ENCODE measurements around the gene MAPKBP1.

Gene MAPKBP1

GRCh38 chr15:41848631-41849030 lies 74.3 kb downstream of the MAPKBP1 start:
- DNase-seq (ENCODE audit: low spot score), result no peak

DNA sequence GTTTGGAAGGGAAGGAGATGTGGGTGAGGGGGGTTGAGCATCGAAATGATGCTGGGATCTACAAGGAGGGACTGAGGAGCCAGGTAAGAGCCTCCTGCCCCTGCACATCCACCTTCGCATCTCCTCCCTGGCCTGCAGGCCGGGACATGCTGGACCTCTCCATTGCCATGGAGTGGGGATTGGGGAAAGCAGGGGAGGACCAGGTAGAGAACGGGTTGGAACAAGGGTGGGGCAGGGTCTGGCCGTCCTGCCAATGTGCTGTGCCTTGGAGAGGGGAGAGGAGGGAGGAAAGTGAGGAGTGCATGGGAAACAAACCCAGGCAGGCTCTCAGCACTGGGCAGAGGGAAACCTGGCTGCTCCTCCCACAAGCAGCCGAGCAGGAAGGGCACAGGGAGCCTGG lies 74.9 kb downstream of the MAPKBP1 start:
- DNase-seq (ENCODE audit: low spot score), result no peak

DNA sequence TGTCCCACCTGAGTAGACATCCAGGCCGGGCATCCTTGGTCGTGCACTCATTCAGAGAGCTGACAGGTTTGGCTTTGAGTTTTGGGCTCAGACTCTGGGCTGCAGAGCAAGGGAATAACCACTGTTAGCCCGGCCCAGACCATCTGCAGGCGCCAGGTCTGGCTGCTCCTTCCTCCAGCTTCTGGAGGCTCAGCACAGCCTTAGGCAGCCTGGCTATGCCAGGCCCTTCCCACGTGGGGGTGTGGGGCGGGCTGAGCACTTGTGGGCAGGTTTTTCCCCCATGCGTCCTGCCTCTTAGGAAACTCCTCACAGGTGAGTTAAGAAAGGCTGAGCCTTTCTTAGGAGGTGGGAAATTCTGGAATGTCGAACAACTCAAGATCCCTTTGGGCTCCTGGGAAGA lies 75.6 kb downstream of the MAPKBP1 start:
- no peak for DNase-seq (ENCODE audit: low spot score)

GRCh38 chr15:41850482-41851166 lies 76.3 kb downstream of the MAPKBP1 start:
- no peak for DNase-seq (ENCODE audit: low spot score)

GRCh38 chr15:41851167-41851523 lies 76.9 kb downstream of the MAPKBP1 start:
- DNase-seq (ENCODE audit: low spot score), result no peak

GRCh38 chr15:41851755-41852370 lies 77.6 kb downstream of the MAPKBP1 start:
- DNase-seq (ENCODE audit: low spot score), result no peak

DNA sequence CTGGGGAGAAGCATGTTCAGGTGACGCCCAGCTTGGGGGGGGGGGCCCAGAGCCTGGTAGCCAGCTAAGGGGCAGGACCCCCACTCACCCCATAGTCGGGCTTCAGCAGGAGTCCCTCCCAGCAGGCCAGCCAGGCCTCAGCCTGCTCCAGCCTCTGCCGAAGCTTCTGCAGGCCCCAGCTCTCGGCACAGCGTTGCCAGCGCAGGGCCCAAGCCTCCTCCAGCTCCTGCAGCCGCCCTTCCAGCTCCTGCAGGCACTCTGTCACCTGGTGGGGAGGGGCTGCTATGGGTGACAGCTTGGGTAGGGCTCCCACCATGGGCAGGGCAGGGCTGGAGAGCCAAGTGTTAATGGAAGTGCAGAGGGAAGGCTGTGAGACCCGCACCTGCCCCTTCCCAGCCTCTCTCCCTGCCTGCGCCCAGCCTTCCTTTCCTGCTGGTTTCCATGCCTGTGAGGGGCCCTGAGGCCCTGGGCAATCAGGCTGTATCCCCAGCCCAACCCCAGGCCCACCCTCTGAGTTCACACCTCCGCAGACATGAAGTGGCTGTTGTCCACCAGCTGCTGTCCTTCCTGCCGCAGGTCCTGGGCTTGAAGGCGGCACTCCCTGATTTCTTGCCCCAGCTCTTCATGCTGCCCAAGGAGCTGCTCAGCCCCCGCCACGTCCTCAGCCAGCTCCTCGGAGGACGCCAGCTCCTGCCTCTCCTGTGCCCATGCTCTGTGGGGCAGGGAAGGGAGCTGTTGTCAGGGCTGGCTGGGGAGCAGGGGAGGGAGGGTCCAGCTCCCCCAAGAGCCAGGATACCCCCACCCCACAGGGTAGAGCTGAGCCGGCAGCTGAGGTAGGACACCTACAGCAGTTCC lies 78.7 kb downstream of the MAPKBP1 start:
- no peak for DNase-seq (ENCODE audit: low spot score)

GRCh38 chr15:41853831-41854230 lies 79.5 kb downstream of the MAPKBP1 start:
- DNase-seq (ENCODE audit: low spot score), result no peak

GRCh38 chr15:41854443-41854842 lies 80.2 kb downstream of the MAPKBP1 start:
- no peak for DNase-seq (ENCODE audit: low spot score)

DNA sequence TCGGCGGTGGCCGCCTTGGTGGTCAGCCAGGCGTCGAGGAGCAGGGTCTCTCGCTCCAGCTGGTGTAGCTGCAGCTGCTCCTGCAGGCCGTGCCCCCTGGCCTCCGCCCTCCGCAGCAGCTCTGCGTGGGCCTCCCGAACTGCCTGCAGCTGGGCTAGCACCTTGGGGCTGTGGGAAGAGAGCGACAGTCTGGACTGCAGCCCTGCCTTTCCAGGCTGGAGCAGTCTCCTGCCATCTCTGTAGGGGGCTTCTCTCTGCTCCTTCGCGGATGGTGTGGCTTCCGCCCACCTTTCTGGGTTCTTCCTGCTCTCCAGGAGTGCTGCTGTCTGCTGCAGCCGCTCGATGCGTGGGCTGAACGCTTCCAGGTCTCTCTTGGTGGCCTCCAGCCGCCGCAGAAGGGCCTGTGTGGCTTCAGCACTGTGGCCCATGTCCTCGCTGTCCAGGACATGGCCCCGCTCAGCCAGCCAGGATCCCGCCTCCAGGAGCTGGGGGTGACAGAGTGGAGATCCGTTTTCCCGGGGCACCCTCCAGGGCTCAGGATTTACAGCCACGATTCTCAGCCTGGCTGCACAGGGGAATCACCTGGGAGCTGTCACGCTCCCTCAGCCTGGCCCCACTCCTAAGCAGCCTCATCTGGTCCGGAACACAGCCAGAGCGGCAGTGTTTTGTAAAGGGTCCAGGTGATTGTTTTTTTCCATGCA lies 81.1 kb downstream of the MAPKBP1 start:
- DNase-seq (ENCODE audit: low spot score), result no peak

DNA sequence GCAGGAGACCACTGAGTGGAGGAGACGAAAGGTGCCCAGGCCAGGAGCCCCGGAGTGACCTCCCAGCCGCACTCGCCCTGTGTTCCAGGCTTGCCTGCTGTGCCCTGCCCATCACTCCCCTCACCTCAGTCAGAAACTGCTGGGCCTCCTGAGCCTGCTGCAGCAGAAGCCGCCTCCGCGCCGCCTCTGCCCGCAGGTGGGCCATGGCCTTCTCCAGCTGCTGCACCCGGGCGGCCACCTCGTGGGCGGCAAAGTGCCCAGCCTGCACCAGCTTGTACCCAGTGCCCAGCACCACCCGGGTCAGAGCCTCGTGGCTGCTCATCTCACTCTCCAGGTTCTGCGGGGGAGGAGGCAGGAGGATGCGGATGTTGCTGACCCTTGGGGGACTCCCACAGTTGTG lies 82.0 kb downstream of the MAPKBP1 start:
- DNase-seq (ENCODE audit: low spot score), result no peak

DNA sequence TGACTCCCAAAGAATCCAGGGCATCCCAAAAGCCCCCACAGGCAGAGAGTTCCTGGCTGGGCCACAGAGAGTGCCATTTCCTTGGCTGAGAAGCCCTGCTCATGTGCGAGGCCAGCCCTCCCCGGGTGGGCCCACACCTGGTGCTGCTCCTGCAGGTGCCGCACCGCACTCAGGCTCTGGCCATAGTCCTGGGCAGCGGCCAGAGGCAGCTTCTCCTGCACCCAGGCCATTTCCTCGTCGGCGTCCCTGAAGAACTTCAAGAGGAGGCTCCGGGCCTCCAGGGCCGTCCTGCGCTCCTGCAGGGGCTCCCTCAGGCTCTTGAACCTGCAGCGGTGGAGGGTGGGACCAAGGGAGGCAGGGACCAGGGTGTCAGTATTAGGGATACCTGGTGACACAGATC lies 82.4 kb downstream of the MAPKBP1 start:
- DNase-seq (ENCODE audit: low spot score), result no peak

- DNase-seq (ENCODE audit: low spot score), result no peak
Observed at GRCh38 chr15:41857316-41857715, 83.0 kb downstream of the MAPKBP1 start.

- no peak for DNase-seq (ENCODE audit: low spot score)
Observed at GRCh38 chr15:41858756-41859155, 84.5 kb downstream of the MAPKBP1 start.

- no peak for DNase-seq (ENCODE audit: low spot score)
Observed at GRCh38 chr15:41860049-41860828, 86.0 kb downstream of the MAPKBP1 start.

DNA sequence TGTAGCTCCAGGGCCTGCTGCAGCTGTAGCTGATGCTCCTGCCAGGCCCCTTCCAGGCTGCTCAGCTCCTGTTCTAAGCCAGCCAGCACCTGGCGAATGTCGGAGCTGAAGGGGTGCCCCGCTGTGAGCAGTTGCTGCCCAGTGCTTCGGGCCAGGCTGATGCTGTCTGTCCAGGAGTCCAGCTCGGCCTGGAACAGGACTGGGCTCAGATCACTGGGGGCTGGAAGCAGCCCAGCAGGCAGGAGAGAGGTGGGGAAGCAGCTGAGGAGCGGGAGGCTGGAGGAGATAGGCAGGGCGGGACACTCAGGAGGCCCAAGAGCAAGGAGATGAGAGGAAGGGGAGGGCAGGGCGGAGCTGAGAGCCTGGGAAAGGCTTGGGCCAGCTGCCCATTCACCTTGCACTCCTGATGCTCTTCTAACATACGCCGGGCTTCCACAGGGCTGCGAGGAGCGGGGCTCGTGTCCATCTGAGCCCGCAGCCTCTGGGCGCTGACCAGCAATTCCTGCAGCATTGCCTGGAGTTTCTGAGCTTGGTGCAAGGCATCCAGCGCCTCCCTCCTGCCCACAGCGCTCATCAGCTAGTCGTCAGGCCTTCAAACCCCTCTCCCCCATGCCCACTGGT lies 87.6 kb downstream of the MAPKBP1 start:
- no peak for DNase-seq (ENCODE audit: low spot score)

- no peak for DNase-seq (ENCODE audit: low spot score)
Observed at GRCh38 chr15:41862515-41863116, 88.3 kb downstream of the MAPKBP1 start.

- DNase-seq (ENCODE audit: low spot score), result no peak
Observed at GRCh38 chr15:41865490-41866055, 91.3 kb downstream of the MAPKBP1 start.

DNA sequence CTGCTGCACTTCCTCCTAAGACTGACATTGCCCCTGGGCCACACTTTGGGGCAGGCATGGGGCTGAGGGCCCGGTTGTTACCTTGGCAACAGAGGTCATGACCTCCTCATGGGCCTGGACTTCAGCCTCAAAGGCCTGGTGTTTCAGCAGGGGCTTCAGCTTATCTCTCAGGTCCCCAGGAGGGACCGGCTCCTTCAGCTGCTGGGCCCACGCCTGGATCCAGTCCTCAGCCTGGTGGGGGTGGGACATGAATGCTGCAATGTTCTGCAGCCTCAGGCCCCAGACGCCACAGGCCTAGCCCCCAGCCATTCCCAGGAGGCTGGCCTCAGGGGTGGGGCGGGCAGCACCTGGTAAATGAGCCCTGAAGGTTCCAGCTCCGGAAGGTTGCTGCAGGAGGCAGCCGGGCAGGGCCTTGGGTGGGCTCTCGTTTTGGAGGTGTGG lies 92.0 kb downstream of the MAPKBP1 start:
- DNase-seq (ENCODE audit: low spot score), result no peak

GRCh38 chr15:41866872-41867579 lies 92.7 kb downstream of the MAPKBP1 start:
- DNase-seq (ENCODE audit: low spot score), result no peak

Measured in SW480 (cell line).